GM21423 (cell line): ENCODE measurements around the gene KANK4.
"Not testable (repeated sequence)": the region's sequence is repeated elsewhere in the genome, so short reads cannot be mapped to it uniquely, and the experiment has no call there.

Source experiments
- ATAC-seq: cut with Tn5 transposase; IDR thresholded peaks from one replicate; pipeline ENCODE4 v1.9.1; 2021; ENCODE audit warnings: mild to moderate bottlenecking, moderate library complexity; ENCODE audit not compliant: unreplicated experiment

The KANK4 gene

DNA sequence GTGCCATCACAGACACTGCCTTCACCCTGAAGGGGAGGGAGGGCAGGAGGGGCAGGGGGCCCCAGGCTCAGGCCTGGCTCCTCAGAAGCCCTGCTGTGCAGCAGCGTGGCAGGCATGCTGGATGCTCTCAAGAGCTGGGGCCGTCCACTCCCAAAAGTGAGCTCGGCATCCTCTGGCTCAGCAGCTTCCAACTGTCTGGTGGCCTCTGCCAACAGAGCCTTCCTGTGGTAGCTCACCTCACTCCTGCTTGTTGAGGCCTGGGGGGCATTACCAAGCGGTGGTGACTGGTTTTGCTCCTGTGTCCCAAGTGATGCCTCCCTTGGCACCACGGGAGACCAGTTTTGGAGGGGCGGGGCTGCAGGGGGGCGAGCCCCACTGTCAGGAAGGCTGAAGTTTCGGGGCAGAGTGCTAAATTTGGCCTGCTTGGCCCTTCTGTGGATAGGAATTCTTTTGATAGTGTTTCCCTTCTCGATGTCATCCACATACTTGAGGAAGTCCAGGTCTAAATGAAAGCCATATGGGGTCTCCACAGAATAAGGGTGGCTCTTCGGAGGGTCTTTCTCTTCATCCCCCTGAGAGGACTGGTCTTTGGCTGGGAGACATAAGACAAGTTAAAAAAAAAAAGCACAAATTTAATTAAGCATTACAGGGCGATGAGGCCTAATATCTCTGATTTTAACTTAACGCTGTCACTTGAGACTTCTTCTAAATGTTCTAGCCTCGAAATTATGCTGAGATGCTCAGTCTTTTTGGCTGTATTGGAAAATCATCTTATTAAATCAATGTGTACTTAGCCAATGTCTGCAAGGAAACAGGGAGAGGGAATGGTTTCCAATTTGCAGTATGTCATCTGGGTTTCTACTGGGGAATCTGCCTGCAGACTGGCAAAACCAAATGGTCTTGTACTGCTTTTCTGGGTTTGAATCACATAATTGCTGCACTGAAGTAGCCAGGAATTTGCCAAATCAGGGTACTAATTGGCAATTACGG is 44.4 kb downstream of the KANK4 start:
- no peak for ATAC-seq

DNA sequence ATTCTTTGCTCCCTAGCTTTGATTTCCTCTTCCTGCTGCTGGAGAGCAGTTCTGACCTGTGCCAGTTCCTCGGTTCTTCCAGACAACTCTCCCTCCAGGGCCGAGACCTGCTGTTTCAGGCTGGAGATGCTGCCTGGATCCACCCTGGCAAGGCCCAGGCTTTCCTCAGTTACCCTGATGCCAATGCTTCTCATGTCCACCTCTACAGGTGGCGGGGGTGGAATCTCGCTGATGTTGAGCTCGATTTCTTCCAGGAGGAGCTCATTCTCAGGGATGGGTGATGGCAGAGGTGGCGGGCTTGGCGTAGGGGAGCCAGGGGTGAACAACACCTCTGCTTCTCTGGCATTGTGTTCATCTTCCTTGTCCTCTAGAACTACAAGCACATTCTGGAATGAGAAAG is 45.3 kb downstream of the KANK4 start:
- ATAC-seq, result no peak

DNA sequence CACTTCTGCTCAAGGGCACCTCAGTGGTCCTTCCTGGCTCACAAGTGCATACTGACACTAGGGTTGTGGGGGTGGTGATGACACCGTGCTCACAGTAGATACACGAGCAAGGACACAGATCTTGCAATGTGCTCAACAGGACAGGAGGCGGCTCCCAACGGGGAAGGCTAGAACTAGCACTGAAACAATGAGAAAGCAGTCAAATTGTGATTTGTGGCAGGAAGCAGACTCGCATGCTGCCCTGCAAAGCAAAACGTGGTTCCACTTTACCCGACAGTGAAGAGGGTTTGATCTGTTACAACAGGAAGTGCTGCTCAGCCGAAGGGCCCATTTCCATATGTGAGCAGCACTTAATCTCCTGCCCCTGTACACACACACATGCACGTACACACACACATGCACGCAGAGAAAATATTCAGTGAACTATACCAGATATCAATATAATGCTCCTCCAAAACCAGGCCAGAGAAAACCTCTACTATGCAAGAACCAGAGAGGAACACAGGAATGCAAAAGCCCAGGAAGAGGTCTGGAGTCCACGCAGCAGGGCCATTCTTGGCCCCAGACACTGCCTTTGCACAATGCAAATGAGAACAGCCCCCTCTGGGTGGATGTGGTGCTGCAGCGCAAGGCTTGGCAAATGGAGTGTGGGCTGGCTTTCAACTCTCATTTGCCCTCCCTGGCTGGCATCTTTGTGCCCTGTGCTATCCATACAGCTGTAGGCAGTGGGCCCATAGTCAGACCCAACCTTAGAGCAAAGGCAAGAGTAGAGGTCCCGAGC is 47.1 kb downstream of the KANK4 start:
- ATAC-seq, result peak; percentile 86

DNA sequence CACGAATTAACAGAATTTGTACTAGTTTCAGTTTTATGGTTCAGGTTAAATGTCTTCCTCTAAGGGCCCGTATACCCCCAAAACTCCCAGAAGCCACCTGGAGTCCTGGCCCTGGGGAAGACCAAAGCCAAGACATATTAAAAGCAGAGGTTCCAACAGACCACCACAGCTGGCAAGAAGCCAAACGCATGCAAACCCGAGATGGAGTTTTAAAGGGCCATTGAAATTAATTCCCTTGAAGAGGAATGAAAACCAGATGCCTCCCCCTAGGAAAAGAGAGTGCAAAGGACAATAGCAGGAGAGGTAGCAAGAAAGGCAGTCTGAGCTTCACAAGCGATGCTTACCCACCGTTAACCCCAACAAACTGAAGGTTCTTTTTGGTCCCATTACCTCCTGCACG is 48.1 kb downstream of the KANK4 start:
- no peak for ATAC-seq

DNA sequence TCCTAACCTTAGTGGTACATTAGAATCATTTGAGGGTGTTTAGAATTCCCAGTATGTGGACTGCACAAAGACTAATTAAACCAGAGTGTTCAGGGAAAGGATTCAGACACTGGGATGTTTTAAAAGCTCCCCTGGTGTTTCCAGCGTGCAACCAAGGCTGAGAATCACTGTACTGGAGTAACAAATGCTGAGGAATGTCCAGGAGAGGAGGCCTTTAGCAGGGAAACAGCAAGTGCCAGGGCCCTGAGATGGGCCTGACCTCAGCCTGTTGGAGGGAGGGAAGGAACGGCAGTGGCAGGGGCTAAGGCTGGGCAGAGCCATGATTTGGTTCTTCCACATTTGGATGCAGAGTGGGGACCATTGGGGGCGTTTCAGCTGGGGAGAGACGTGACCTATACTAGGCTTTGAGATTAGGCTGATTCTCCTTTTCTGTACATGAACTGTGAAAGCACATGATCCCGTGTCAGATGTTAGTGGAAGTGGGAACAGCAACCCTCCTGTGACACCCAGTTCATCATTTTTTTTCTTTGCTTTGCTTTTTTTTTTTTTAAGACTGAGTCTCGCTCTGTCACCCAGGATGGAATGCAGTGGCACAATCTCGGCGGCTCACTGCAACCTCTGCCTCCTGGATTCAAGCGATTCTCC is 49.3 kb downstream of the KANK4 start:
- no peak for ATAC-seq

DNA sequence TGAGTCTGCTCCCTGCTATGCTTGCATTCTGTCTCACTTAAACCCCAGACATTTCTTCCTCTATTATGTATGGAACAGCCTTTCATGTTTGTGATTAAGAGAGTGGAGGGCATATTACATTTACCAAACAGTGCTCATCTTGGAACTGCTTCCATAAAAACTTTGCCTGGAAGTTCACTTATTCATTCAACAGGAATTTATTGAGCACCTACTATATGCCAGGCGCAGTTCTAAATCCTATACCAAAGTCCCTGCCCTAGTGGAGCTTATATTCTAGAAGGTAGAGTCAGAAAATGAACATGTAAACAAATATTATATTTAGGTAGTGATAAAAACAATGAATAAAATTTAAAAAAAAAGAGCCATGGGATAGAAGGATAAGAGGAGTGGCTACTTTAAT is 49.8 kb downstream of the KANK4 start:
- no peak for ATAC-seq

DNA sequence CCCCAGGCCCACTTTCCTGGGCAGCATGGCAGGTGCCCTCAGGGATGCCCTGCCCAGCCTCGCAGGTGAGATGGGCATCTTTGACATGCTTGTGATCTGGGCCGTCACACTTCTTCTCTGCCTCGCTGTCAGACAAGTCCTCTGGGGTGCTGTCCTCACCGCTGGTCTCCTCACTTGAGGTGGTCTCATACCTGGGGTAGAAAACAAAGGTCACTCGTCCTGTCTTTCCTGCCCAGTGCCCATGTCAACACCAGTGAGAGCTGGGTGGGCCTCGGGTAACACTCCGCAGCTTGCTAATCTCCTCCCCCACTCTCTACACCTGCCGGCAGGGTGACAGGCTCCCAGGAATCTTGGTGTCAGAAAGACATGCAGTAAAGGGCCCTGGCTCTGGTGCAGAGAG is 50.9 kb downstream of the KANK4 start:
- ATAC-seq, result no peak

DNA sequence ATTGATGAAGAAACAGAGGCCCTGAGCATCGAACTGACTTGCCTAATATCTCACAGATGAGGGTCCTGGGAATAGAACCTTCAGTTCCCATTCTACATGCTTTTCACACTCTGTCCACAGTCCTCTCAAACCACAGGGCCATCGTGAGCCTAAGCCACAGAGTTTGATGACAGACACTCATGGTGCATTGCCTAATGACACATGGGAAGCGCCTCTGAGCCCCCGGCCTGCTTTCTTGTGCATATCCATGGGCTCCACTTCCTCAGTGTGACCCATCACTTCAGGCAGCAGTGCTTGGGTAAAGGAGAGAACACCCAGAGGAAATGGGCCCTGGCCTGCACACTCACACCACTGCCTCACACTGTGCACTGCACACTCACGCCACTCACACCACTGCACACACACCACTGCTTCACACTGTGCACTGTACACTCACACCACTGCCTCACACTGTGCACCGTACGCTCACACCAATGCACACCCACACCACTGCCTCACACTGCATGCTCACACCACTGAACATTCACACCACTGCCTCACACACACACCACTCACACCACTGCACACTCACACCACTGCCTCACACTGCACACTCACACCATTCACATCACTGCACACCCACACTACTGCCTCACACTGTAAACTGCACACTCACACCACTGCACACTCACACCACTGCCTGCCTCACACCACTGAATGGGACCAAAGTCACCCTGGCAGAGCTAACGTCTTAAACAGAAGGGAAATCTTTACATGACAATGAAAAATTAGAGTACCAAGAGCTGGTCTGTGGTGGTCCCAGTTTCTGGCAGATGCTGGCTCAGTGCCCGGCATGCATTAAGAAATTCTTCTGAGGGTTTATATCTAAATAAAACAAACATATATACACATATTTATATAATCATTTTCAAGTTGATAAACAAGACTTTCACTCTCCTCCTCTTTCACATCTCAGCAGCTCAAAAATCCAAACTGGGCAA is 53.0 kb downstream of the KANK4 start:
- no peak for ATAC-seq

DNA sequence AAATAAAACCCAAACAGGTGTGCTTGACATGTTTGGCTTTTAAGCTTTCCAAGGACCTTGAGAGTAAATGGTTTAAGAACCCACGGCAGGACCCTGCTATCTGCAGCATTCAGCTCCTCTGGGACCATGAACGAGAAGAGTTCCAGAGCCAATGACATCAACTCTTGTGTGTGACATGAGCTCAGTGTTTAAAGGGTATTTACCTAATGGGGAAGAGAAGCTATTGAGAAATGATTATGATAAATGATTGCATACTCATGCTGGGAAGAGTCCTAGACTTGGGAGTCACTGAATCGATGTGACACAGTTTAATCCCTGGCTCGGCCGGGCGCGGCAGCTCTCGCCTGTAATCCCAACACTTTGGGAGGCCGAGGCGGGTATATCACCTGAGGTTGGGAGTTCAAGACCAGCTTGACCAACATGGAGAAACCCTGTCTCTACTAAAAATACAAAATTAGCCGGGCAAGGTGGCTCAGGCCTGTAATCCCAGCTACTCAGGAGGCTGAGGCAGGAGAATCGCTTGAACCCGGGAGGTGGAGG is 55.4 kb downstream of the KANK4 start:
- ATAC-seq, result no peak

DNA sequence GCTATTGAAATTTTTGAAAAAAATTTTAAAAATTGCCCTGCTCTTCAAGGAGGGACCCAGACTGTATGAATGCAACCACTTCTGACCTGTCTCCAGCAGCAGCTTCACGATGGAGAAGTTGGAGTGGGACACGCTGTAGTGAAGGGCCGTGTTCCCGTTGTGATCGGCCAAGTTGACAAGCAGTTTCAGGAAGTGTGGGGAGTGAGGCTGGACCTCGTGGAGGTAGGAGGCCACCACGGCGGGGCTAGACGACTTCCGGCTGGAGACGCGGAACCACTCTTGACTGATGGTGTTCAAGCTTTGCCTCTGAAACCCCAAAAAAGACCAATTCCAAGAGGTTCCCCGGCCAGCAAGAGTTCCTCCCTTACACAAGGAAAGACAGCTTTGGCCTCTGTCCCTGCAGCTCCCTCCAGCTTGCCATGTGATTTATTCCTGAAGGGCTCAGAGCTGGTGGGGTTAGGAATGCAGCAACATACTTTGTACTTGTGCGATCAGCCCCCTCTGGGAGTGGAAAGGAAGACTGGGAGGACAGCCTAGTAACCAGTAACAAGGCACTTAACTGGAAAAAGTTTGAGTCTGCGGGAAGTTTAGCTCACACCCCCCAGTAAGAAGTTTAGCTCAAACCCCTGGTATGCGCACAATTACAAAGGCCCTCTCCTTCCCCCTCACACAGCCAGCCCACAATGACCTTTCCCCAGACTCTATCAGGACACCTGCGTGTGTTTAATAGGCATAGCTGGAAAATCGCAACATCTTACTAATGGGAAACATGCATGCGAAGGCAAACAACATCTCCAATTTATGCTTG is 56.0 kb downstream of the KANK4 start:
- no peak for ATAC-seq

DNA sequence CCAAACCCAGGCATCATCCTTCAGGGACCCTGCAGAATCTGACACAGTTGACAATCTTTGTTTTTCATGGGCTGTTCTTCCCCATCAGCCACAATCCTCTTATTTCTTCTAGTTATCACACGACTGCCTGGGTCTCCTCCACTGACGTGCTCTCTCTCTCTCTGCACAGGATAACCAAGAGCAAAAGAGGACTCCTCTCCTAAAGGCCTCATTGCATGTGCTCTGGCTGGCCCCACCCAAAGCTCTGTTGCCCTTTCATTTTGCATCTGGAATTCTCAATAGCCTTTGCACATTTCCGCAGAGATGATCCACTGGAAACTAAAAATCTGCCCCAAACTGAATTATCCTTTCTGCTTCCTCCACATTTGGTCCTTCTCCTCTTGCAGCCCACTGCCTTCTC is 58.5 kb downstream of the KANK4 start:
- ATAC-seq, result no peak

DNA sequence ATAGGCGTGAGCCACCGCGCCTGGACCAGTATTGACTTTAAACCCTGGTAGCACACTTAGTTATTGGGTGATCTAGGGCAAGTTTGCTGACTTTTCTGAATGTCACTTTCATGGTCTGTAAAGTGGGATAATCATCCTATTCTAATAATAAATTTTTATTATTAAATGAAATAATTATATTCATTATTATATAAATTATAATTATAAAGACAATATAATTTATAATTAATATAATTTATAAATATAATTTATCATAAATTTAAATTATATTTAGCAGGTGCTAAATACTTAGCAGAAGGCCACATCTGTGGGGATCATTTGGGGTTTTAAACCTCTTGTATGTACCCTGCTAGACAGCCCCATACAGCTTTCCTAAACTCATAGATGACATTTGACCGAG is 59.7 kb downstream of the KANK4 start:
- no peak for ATAC-seq

DNA sequence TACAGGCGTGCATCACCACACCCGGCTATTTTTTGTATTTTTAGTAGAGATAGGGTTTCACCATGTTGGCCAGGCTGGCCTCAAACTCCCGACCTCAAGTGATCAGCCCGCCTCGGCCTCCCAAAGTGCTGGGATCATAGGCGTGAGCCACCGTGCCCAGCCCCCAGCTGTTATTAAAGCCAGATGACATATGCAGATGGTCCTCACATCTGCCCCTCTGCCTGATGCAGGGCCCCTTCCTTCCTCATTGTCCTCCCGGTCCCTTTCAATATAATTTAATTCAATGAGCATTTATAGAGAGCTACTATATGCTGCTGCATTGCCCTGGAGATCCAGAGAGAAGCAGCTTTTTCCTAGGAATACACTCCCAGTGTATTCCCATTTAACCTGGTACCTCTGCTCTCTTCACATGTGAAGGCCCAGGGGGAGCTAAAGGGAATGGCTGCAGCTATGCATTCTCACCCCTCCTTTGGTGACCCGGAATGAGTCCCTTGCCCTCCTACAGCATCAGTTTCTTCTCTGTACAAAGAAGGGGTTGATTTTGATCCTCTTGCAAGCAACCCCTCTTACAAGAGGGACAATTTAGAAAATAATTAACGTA is 69.0 kb downstream of the KANK4 start:
- no peak for ATAC-seq

DNA sequence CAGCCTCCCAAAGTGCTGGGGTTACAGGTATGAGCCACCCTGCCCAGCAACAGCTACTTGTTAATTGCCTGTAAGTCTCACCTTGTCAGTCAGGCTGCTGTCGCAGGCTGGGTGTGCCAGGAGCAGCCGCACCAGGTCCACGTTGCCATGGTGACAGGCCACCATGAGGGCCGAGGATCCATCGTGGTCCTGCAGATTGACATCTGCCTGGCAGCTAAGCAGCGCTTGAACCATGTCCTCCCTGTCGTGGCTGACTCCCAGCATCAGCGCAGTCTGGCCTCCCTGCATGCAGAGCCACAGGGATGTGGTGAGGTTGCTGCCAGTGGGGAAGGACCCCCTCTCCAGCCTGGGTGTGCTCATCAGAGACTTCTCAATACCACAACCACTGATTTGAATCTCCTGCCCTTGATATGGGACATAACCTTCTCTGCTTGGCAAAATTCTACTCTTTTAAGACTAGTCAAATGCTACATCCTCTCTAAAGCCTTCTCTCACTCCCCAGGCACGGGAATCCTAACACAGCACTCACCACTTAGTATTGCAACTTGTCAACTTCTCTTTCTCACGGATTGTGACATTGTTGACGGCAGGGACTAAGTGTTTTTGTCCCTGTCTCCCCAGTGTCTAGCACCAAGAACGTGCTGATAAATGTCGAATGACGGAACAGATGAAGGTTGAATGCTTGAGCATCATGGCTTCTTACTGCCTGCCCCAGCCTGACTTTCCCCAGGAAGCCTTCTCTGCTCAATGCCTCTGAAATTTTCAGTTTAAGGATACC is 71.7 kb downstream of the KANK4 start:
- ATAC-seq, result no peak

DNA sequence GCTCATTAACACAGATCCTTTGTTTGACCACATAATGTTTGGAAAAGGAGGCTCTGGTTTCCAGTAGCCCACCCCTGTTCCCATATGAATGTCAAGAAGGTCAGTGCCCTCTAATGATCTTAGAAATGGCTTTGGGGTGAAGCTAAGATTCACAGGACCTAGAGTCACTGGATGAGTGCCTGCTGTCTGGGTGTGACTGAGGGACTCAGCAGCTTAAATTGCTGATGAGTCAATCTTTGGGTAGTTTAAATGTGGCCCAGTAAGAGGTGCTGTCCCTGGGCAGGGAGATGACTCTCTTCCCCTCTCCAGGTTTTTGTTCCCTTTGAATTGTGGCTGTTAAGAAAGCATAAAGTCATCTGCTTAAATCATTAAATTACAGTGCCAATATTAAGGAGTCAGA is 74.0 kb downstream of the KANK4 start:
- no peak for ATAC-seq

DNA sequence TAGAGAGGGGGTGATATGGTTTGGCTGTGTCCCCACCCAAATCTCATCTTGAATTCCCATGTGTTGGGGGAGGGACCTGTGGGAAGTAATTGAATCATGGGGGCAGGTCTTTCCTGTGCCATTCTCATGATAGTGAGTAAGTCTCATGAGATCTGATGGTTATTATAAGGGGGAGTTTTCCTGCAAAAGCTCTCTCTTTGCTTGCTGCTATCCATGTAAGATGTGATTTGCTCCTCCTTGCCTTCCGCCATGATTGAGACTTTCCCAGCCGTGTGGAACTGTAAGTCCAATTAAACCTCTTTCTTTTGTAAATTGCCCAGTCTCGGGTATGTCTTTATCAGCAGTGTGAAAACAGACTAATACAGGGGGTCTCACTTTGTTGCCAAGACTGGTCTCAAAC is 74.9 kb downstream of the KANK4 start:
- not testable (repeated sequence) for ATAC-seq

DNA sequence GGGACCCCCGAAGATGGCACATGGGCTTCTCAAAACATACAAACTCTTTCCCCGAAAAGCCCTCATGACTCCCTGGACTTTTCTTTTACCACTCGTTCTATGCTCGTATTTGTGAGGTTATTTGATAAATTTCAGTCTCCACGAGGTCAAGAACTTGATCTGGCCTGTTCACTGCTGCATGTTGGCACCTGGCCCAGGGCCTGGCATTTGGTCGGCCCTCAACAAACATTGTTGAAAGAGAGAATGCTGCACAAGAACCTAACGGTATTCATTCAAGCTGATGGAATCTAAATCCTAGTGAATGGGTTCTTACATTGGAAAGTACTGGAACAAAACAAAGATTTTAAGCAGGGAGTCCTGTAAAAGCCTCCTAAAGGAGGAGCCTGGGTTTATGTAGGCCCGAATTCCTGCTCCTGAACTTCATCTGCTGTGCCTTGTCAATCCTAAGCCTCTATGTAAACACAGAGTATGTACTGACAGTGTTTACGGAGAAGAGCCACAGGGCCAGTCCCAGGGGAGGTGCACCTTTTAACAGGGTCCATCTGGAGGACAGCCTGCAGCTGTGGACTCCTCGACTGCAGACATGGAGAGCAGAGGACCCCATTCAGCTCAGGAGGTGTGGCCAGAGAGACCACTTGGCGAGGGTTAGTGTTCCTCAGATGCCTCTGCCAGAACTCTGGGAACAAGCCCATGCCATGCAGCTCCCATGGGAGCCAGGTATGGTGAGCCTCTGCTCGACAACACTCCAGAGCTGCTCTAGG is 77.7 kb downstream of the KANK4 start:
- no peak for ATAC-seq
